ENCODE results near the gene GRK5.

The GRK5 gene

DNA sequence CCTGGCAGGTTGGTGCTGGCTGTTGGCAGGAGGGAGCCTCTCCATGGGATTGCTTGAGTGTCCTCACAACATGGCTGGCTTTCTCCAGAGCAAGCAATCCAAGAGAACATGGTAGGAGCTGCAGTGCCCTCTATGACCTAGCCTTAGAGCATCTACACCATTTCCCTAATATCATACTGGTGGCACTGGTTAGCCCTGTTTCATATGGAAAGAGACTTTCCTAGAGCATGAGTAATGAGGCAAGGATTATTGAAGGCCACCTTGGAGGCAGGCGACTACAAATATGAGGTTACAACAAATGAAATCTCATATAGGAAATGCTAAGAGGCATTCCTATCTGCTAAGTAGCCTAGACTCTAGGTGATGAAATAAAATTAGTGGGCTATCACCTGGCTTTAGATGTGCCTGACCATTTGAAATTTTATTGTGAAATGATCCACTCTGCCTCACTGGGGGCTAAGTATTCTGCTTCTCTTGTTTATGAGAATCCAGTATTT, 181.5 kb downstream of the GRK5 start:
- TF ChIP-seq, protein P1, sequence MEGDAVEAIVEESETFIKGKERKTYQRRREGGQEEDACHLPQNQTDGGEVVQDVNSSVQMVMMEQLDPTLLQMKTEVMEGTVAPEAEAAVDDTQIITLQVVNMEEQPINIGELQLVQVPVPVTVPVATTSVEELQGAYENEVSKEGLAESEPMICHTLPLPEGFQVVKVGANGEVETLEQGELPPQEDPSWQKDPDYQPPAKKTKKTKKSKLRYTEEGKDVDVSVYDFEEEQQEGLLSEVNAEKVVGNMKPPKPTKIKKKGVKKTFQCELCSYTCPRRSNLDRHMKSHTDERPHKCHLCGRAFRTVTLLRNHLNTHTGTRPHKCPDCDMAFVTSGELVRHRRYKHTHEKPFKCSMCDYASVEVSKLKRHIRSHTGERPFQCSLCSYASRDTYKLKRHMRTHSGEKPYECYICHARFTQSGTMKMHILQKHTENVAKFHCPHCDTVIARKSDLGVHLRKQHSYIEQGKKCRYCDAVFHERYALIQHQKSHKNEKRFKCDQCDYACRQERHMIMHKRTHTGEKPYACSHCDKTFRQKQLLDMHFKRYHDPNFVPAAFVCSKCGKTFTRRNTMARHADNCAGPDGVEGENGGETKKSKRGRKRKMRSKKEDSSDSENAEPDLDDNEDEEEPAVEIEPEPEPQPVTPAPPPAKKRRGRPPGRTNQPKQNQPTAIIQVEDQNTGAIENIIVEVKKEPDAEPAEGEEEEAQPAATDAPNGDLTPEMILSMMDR (IDR thresholded peaks at IDR 0.05; ENCODE audit: low read depth, low read length, missing control alignments): no peak
- DNase-seq (ENCODE audit: extremely low read depth, low read depth): no peak
- no peak overlapping the region for H3K4me3 ChIP-seq (replicated peaks; ENCODE audit: low read depth, low read length)

DNA sequence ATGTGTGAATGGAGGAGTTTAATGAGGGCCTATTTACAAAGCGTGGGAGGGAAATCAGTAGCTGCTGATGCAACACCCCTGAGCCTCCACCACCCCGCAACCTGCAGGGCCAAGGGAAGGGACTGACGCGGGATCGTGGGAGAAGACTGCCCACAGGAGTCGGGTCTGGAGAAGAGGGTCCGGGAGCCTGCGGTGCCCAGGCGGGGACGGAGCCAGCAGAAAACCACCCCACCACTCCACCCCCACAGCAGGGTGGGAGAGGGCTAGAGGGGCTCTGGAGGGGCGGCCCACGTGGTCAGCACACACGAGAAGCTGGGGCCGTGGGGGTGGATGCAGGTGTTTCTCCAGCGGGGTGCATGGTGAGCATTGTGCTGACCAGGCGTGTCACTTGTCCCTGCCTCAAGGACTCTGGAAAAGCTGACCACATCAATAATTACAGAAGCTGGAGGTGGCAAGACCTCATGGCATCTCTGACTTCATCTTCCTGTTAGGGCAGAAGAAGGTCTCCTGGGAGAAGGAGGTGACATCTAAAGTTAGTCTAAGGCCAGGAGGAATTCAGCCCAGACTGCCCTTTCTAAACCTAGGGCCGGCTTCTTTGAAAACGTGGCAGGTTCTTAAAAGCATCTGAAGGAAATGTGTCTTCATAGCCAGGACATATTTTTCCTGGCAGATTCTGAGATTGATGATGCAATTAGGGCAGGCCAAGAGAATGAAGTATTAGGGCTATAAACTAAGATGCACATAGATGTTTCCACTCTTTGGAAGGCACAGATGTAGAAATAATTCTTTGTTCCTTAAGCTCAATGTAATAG, 184.3 kb downstream of the GRK5 start:
- no peak for DNase-seq (ENCODE audit: extremely low read depth, low read depth)
- TF ChIP-seq, protein P1 (IDR thresholded peaks at IDR 0.05; ENCODE audit: low read depth, low read length, missing control alignments): no peak
- no peak overlapping the region for H3K4me3 ChIP-seq (replicated peaks; ENCODE audit: low read depth, low read length)

DNA sequence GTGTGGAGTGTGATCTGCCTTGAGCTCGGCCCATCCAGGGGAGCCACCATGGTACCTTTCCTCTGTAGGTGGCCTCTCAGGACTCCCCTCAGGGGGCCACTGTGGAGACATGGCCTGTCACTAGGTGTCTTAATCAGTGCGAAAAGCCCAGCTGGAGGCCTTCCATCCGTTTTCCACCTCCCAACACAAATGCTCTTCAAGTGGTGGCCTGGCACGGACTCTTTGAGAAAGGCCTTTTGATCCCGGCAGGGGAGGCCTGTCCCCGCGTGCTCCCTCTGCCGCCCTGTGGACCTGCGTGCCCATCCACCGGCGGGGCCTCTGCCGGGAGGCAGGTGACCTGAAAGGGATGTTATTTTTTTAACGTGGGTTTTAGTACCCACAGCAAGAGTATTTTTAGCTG, 185.6 kb downstream of the GRK5 start:
- DNase-seq (ENCODE audit: extremely low read depth, low read depth): no peak
- TF ChIP-seq, protein P1 (IDR thresholded peaks at IDR 0.05; ENCODE audit: low read depth, low read length, missing control alignments): no peak
- no peak overlapping the region for H3K4me3 ChIP-seq (replicated peaks; ENCODE audit: low read depth, low read length)

GRCh38 chr10:119393421-119393820, 186.1 kb downstream of the GRK5 start:
- TF ChIP-seq, protein P1 (IDR thresholded peaks at IDR 0.05; ENCODE audit: low read depth, low read length, missing control alignments): no peak
- no peak for DNase-seq (ENCODE audit: extremely low read depth, low read depth)
- H3K4me3 ChIP-seq (replicated peaks; ENCODE audit: low read depth, low read length): no peak overlapping the region

- TF ChIP-seq, protein P1 (IDR thresholded peaks at IDR 0.05; ENCODE audit: low read depth, low read length, missing control alignments): no peak
- no peak overlapping the region for H3K4me3 ChIP-seq (replicated peaks; ENCODE audit: low read depth, low read length)
- DNase-seq (ENCODE audit: extremely low read depth, low read depth): no peak
Observed at GRCh38 chr10:119393845-119394244, 186.5 kb downstream of the GRK5 start.

DNA sequence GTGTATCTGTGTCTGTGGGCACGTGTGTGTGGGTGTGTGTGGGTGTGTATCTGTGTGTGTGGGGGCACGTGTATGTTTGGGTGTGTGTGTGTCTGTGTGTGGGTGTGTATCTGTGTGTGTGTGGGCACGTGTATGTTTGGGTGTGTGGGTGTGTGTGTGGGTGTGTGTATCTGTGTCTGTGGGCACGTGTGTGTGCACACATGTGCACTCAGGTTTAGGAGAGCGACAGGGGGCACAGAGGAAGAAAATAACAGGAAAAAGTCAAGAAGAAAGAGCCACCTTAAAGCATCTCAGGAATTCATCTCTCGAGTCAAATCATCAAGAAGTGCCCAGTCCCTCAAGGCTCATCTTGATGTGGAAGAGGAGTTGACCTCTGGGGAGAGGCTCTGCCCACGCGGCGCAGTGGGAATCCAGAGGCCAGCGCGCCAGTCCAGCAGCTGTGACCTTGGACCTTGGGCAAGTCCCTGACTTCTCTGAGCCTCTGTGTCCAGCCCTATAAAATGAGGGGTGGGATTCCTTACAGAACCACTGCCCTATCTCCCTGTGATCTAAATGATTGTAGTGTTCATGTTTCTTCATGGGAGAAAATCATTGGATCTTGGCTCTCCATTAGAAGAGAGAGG, 187.4 kb downstream of the GRK5 start:
- TF ChIP-seq, protein P1 (IDR thresholded peaks at IDR 0.05; ENCODE audit: low read depth, low read length, missing control alignments): no peak
- H3K4me3 ChIP-seq (replicated peaks; ENCODE audit: low read depth, low read length): no peak overlapping the region
- DNase-seq (ENCODE audit: extremely low read depth, low read depth): no peak
